M059J (cell line): Measurements from ENCODE around the gene PEX11G. TPM values are rescaled to one million over a fixed set of nuclear protein-coding genes. Genes with fewer than 3 reads are reported as not detected.

Experiments used
- DNase-seq: peaks from one replicate; pipeline ENCODE4 v3.0.0-alpha.2; 2012; ENCODE audit warnings: low read depth
- total RNA-seq: library from RNA; depleted of rRNA; stranded (reverse); fragments of >200 nt; shearing (Covaris generic); gene quantifications from 2 replicates; pipeline ENCODE4 v1.2.3, GENCODE V29; 2014; rRNA removed

Gene PEX11G
- total RNA-seq, 1 experiment from 2014 or later, result 0.20 TPM

DNA sequence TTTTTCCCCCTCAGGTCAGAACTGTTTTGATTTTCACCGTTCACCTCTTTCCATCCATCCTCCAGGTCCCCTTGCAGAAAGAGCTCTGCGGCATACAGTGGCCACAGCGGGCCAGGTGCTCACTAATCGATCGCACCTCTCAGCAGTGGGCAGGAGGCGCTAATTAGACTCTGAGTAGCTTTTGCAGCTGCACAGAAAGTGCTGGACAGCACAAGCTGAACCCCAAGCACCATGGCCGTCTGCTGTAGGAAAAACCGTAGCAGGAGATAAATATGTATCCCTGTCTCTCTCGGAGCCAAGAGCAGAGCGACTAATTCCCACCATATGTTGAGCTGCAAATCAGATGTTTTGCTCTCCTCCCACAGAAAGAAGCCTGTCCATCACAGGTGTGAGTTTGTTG lies 54.4 kb downstream of the PEX11G start:
- DNase-seq, result no peak

DNA sequence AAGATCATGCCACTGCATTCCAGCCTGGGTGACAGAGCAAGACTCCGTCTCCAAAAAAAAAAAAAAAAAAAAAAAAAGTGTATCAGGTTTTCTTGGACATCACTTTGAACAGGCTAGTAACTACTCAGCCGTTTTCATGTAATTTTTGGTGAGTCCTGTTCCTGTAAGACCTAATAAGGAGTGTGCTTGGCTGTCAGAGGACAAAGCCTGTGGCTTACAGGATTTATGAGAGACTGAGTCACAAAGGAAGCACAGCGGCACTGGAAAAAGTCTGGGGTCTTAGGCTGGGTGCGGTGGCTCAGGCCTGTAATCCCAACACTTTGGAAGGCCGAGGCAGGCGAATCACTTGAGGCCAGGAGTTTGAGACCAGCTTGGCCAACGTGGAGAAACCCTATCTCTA lies 55.4 kb downstream of the PEX11G start:
- DNase-seq, result peak; percentile 67

DNA sequence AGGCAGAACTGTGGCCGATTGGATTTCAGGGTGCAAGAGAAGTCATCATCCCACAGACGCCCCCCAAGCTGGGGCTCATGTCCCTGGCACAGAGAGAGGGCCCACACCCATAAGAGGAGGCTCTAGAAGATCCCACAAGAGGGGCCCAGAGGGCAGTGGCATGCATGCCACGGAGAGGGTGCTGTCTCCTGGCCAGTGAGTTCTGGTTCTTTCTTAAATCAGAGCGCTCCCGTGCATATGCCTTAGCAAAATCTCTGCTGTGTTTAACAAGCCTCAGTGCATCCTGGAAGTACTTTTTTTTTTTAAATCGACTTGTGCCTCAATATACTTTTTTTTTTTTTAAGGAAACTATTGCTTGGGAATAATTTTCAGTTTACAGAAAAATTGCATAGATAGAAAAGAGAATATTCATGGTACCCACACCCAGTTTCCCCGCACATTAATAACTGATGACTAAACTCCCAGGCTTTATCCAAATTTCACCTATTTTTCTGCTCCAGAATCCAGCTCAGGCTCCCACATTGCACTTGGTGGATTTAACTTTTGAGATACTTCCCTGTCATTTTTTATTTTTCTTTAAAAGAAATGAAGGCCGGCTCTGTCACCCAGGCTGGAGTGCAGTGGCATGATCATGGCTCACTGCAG lies 59.1 kb downstream of the PEX11G start:
- no peak for DNase-seq

DNA sequence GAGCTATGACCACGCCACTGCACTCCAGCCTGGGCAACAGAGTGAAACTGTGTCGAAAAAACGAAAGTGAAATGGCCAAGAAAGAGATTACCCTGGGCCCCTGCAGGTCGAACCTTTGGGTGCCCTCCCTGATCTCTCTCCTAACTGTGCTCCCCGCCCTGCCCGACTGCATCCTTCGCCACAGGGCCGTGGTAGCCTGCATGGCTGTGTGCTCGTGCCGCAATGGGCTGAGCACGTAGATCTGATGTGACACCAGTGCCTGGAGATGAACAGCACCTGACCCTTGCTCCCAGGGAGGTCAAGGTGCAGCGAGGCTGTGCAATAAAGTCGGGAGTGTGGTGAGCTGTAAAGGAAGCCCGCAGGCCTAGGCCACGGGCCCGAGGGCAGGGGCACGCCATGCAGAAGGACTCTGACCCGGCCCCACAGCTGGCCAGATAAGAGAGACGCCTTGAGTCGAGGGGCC lies 60.2 kb downstream of the PEX11G start:
- no peak for DNase-seq

DNA sequence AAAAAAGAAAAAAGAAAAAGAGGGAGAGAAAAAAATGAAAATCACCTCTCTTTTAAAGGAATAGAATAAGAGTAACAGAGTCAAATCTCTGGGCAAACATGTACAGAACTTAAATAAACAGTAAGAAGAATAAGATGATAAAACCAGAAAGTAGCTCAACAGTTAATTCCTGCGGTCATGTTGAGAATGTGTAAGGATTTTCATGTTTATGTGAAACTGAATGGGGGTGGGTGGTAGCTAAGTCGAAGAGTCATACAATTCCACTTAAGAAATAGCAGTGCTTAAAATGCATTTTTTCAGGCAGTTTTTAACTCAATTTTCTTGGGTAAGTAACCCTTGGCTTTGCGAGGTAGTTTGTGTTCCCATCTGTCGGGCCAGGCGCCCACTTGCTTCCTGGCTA lies 60.9 kb downstream of the PEX11G start:
- DNase-seq, result no peak

DNA sequence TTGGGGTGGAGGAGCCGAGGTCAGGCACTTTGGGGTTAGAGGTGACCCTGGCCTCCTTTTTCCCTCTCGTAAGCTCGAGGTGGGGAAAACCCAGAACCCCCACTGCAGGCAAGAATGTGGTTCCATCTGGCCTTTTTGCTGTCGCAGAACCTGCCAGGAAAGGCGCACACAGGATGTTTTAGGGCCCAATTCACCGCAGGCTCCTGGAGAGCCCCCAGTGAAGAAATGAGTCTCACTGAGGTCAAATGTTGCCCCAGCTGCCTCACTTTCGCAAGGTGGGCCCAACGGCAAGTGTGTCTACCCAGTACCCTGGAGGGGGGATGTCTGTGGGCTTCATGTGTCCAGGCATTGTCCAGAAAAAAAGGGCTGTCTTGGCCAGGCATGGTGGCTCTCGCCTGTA lies 61.8 kb downstream of the PEX11G start:
- no peak for DNase-seq

Other genes with a start within 250 kb of the PEX11G start
- gene INSR, start 194.6 kb downstream of the PEX11G start, total RNA-seq, result 0.37 and 1.6 TPM in 2 replicates
- gene ARHGEF18, start 140.1 kb downstream of the PEX11G start, total RNA-seq, result 27.7 and 54.2 TPM in 2 replicates
- gene ZNF358, start 27.1 kb upstream of the PEX11G start, total RNA-seq, result 27.2 and 55.4 TPM in 2 replicates
- 2.9 and 7.8 TPM in 2 replicates for gene MCOLN1, start 33.6 kb upstream of the PEX11G start, total RNA-seq
- gene PNPLA6, start 46.7 kb upstream of the PEX11G start, total RNA-seq, result 46.3 and 86.0 TPM in 2 replicates
- gene CAMSAP3, start 106.8 kb upstream of the PEX11G start, total RNA-seq, result 0.15 TPM in 1 of 2 replicates, not detected in the other
- 26.0 and 38.5 TPM in 2 replicates for gene XAB2, start 140.5 kb upstream of the PEX11G start, total RNA-seq
- gene PET100, start 140.8 kb upstream of the PEX11G start, total RNA-seq, result 54.8 and 67.8 TPM in 2 replicates
- gene PCP2, start 144.7 kb upstream of the PEX11G start, total RNA-seq, result not detected in 2 replicates
- 0.30 and 2.8 TPM in 2 replicates for gene STXBP2, start 148.1 kb upstream of the PEX11G start, total RNA-seq
- not detected in 2 replicates for gene RETN, start 180.0 kb upstream of the PEX11G start, total RNA-seq
- not detected in 2 replicates for gene MCEMP1, start 188.1 kb upstream of the PEX11G start, total RNA-seq
- 89.9 and 101 TPM in 2 replicates for gene TRAPPC5, start 191.8 kb upstream of the PEX11G start, total RNA-seq
- gene FCER2, start 213.1 kb upstream of the PEX11G start, total RNA-seq, result not detected in 2 replicates
- gene CLEC4G, start 243.1 kb upstream of the PEX11G start, total RNA-seq, result not detected in 2 replicates